ENCODE measurements around the gene EYS. TPM values are rescaled to one million over a fixed set of nuclear protein-coding genes. Genes with fewer than 3 reads are reported as not detected.

Gene EYS
- total RNA-seq, 1 experiment from 2014 or later: not detected

DNA sequence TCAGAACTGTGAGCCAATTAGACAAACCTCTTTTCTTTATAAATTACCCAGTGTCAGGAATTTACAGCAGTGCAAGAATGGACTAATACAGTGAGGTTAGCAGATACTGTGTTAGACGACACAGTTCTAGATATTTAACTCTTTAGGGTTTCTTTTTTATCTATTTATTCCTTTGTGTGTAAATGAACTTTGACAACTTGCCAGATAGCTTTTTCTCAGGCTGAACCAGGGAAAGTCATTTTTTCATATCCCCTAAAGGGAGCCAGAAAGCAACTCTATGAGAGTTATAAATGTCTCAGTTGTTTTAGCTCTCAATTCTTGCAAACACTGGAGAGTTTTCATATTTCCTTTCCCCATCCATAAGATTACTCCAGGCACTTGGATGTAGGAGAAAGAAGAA, 1794.1 kb downstream of the EYS start:
- no peak overlapping the region for H3K27ac ChIP-seq (ENCODE audit: low read depth, low read length)
- H3K36me3 ChIP-seq (ENCODE audit: control insufficient read depth in 1 of 2, insufficient read depth in 2 of 2, low read length in 2 of 2): no peaks in the 10 kb centered on the region
- no peaks in the 10 kb centered on the region for H3K27me3 ChIP-seq (ENCODE audit: insufficient read depth, low read length)
- ChIA-PET POLR2A (no interaction called here), CTCF (no interaction called here), RAD21 (ENCODE audit: low non-redundant PET in 1 of 2, low total read pairs in 2 of 2, uncharacterized antibody in 2 of 2, unreplicated experiment in 2 of 2) (no interaction called here)
- no peak for TF ChIP-seq EZH2phosphoT487 (IDR thresholded peaks at IDR 0.05; ENCODE audit: borderline replicate concordance)
- H3K4me1 ChIP-seq (ENCODE audit: control insufficient read depth in 1 of 2, insufficient read depth in 2 of 2, low read length in 2 of 2): no peaks in the 10 kb centered on the region
- intact Hi-C loops (cut with micrococcal nuclease): no loop called here
- H3K9me2 ChIP-seq (ENCODE audit: insufficient read depth): no peaks in the 10 kb centered on the region
- H3K79me2 ChIP-seq (ENCODE audit: insufficient read depth, low read length): no peaks in the 10 kb centered on the region
- H3K4me2 ChIP-seq (ENCODE audit: low read length): no peak overlapping the region
- no peak for ATAC-seq
- no peak overlapping the region for H2AFZ ChIP-seq (ENCODE audit: low read depth, low read length, poor library complexity, severe bottlenecking)
- H3K4me3 ChIP-seq (replicated peaks in 1 of 2; ENCODE audit: low read depth in 1 of 2, low read length in 2 of 2): no peak overlapping the region
- BruUV-seq (replicated peaks): no TSS peak
- no peaks in the 10 kb centered on the region for H3K9me3 ChIP-seq (ENCODE audit: control insufficient read depth in 1 of 2, insufficient read depth in 1 of 2, low read depth in 1 of 2, low read length in 2 of 2)
- H4K20me1 ChIP-seq (ENCODE audit: insufficient read depth): no peaks in the 10 kb centered on the region
- DNase-seq (ENCODE audit: low read depth, low spot score): no peak
- no peak overlapping the region for H3K9ac ChIP-seq (ENCODE audit: low read length)

DNA sequence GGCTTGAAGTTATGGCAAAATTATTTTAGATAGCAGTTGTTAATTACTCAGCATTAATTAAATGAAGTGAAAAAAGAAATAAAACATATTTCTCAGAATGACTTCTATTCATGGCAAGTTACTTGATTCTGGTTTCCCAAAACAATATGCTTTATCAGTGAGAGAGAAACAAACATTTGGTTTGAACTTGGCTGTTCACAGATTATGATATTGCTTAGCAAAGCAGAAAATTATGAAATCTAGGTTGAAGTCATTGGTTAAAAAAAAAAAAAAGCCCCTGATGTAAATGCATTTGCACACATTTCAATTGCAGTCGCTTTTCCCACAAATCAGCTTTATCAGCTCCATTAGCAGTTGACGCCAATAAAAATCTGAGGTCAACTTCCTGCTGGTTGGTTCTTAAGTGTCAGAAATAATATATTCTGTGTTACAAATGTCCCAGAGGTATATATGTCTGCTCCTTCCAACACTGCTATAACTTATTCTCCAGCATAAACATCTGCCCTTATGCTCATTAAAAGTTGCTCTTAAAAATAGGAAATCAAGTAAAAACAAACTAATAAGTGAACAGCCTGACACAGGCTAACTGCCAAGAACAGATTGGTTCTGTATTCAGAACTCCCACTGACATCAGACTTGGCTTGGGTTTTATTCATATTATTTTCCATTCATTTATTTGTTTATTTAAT, 1796.0 kb downstream of the EYS start:
- BruUV-seq (replicated peaks): no TSS peak
- ATAC-seq: no peak

More for the DNA sequence above, 1796.0 kb downstream of the EYS start:
- Histone ChIP-seq H3K27ac (ENCODE audit: low read depth, low read length) (no peak overlapping the region), H3K4me2 (ENCODE audit: low read length) (no peak overlapping the region), H3K9ac (ENCODE audit: low read length) (no peak overlapping the region), H2AFZ (ENCODE audit: low read depth, low read length, poor library complexity, severe bottlenecking) (no peak overlapping the region), H3K79me2 (ENCODE audit: insufficient read depth, low read length) (no peaks in the 10 kb centered on the region), H4K20me1 (ENCODE audit: insufficient read depth) (no peaks in the 10 kb centered on the region), H3K9me3 (ENCODE audit: control insufficient read depth in 1 of 2, insufficient read depth in 1 of 2, low read depth in 1 of 2, low read length in 2 of 2) (no peaks in the 10 kb centered on the region), H3K4me3 (replicated peaks in 1 of 2; ENCODE audit: low read depth in 1 of 2, low read length in 2 of 2) (no peak overlapping the region), H3K4me1 (ENCODE audit: control insufficient read depth in 1 of 2, insufficient read depth in 2 of 2, low read length in 2 of 2) (no peaks in the 10 kb centered on the region), H3K27me3 (ENCODE audit: insufficient read depth, low read length) (no peaks in the 10 kb centered on the region), H3K36me3 (ENCODE audit: control insufficient read depth in 1 of 2, insufficient read depth in 2 of 2, low read length in 2 of 2) (no peaks in the 10 kb centered on the region), H3K9me2 (ENCODE audit: insufficient read depth) (no peaks in the 10 kb centered on the region)
- DNase-seq (ENCODE audit: low read depth, low spot score): no peak
- ChIA-PET RAD21 (ENCODE audit: low non-redundant PET in 1 of 2, low total read pairs in 2 of 2, uncharacterized antibody in 2 of 2, unreplicated experiment in 2 of 2) (no interaction called here), POLR2A (no interaction called here), CTCF (no interaction called here)
- TF ChIP-seq ZFX (IDR thresholded peaks at IDR 0.05): no peak
- TF ChIP-seq, protein P1, sequence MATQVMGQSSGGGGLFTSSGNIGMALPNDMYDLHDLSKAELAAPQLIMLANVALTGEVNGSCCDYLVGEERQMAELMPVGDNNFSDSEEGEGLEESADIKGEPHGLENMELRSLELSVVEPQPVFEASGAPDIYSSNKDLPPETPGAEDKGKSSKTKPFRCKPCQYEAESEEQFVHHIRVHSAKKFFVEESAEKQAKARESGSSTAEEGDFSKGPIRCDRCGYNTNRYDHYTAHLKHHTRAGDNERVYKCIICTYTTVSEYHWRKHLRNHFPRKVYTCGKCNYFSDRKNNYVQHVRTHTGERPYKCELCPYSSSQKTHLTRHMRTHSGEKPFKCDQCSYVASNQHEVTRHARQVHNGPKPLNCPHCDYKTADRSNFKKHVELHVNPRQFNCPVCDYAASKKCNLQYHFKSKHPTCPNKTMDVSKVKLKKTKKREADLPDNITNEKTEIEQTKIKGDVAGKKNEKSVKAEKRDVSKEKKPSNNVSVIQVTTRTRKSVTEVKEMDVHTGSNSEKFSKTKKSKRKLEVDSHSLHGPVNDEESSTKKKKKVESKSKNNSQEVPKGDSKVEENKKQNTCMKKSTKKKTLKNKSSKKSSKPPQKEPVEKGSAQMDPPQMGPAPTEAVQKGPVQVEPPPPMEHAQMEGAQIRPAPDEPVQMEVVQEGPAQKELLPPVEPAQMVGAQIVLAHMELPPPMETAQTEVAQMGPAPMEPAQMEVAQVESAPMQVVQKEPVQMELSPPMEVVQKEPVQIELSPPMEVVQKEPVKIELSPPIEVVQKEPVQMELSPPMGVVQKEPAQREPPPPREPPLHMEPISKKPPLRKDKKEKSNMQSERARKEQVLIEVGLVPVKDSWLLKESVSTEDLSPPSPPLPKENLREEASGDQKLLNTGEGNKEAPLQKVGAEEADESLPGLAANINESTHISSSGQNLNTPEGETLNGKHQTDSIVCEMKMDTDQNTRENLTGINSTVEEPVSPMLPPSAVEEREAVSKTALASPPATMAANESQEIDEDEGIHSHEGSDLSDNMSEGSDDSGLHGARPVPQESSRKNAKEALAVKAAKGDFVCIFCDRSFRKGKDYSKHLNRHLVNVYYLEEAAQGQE (IDR thresholded peaks at IDR 0.05; ENCODE audit: low read depth): no peak
- TF ChIP-seq TCF7L2 (IDR thresholded peaks at IDR 0.05; ENCODE audit: borderline replicate concordance, extremely low read depth, insufficient read depth, insufficient read length): no peak
- TF ChIP-seq CBX3 (IDR thresholded peaks at IDR 0.05; ENCODE audit: low read depth): no peak
- TF ChIP-seq EZH2phosphoT487 (IDR thresholded peaks at IDR 0.05; ENCODE audit: borderline replicate concordance): no peak
- TF ChIP-seq RAD21 (IDR thresholded peaks at IDR 0.05; ENCODE audit: low read depth): no peak
- TF ChIP-seq, protein P2, sequence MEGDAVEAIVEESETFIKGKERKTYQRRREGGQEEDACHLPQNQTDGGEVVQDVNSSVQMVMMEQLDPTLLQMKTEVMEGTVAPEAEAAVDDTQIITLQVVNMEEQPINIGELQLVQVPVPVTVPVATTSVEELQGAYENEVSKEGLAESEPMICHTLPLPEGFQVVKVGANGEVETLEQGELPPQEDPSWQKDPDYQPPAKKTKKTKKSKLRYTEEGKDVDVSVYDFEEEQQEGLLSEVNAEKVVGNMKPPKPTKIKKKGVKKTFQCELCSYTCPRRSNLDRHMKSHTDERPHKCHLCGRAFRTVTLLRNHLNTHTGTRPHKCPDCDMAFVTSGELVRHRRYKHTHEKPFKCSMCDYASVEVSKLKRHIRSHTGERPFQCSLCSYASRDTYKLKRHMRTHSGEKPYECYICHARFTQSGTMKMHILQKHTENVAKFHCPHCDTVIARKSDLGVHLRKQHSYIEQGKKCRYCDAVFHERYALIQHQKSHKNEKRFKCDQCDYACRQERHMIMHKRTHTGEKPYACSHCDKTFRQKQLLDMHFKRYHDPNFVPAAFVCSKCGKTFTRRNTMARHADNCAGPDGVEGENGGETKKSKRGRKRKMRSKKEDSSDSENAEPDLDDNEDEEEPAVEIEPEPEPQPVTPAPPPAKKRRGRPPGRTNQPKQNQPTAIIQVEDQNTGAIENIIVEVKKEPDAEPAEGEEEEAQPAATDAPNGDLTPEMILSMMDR (IDR thresholded peaks at IDR 0.05 in 2 of 3, conservative IDR thresholded peaks at IDR 0.05 in 1 of 3; ENCODE audit: borderline replicate concordance in 1 of 3, insufficient read depth in 1 of 3, low read depth in 2 of 3, low read length in 2 of 3): no peak
- no peak for TF ChIP-seq EGR1 (IDR thresholded peaks at IDR 0.05; ENCODE audit: low read depth)
- TF ChIP-seq SIN3A (IDR thresholded peaks at IDR 0.05; ENCODE audit: low read depth): no peak
- no peak for TF ChIP-seq ELF1 (IDR thresholded peaks at IDR 0.05; ENCODE audit: borderline replicate concordance, low read depth)
- TF ChIP-seq, protein P3, sequence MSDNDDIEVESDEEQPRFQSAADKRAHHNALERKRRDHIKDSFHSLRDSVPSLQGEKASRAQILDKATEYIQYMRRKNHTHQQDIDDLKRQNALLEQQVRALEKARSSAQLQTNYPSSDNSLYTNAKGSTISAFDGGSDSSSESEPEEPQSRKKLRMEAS (IDR thresholded peaks at IDR 0.05): no peak
- no peak for TF ChIP-seq POLR2A (IDR thresholded peaks at IDR 0.05; ENCODE audit: borderline replicate concordance, extremely low read depth, insufficient read depth, insufficient read length)
- no peak for TF ChIP-seq SP1 (IDR thresholded peaks at IDR 0.05; ENCODE audit: low read depth)
- no peak for TF ChIP-seq YY1 (IDR thresholded peaks at IDR 0.05; ENCODE audit: extremely low read depth, insufficient replicate concordance, low read depth, low read length)
- intact Hi-C loops (cut with micrococcal nuclease): no loop called here
